Lung (tissue), 12 donors: Measurements from ENCODE around the gene ABHD10. TPM values are rescaled to one million over a fixed set of nuclear protein-coding genes. Genes with fewer than 3 reads are reported as not detected.

Experiments used
- ATAC-seq: fragments of 200-7000 bp; cut with Tn5 transposase; one replicate; pipeline ENCODE4 v1.9.1; 2020; ENCODE audit warnings: moderate number of reproducible peaks; ENCODE audit not compliant: insufficient read depth, low FRiP score
- DNase-seq, 3 donors: peaks; one replicate each; pipeline ENCODE4 v3.0.0-alpha.2; 2013 to 2017
- H3K27ac ChIP-seq, 2 donors: one replicate each; pipeline ENCODE4 v1.5.1; 2013; ENCODE audit warnings: mild to moderate bottlenecking in 2 of 2, moderate library complexity in 2 of 2, control low read depth in 1 of 2, inconsistent platforms in 1 of 2, low read depth in 1 of 2, low read length in 1 of 2
- H3K27me3 ChIP-seq, 3 donors: one replicate each; pipeline ENCODE4 v1.5.1; 2013; ENCODE audit warnings: low read length in 2 of 3; ENCODE audit not compliant: control insufficient read depth in 3 of 3, insufficient read depth in 3 of 3
- H3K36me3 ChIP-seq, 4 donors: one replicate each; pipeline ENCODE4 v1.5.1; 2013; ENCODE audit warnings: low read length in 4 of 4, mild to moderate bottlenecking in 1 of 4, moderate library complexity in 1 of 4; ENCODE audit not compliant: control insufficient read depth in 4 of 4, insufficient read depth in 4 of 4
- H3K4me1 ChIP-seq, 5 donors: one replicate each; pipeline ENCODE4 v1.5.1; 2013; ENCODE audit warnings: low read length in 5 of 5, mild to moderate bottlenecking in 2 of 5, moderate library complexity in 1 of 5; ENCODE audit not compliant: control insufficient read depth in 5 of 5, insufficient read depth in 5 of 5
- H3K4me3 ChIP-seq: one replicate; pipeline ENCODE4 v1.5.1; 2013; ENCODE audit warnings: mild to moderate bottlenecking, control low read depth, moderate library complexity
- H3K9ac ChIP-seq, 2 donors: one replicate each; pipeline ENCODE4 v1.5.1; 2013; ENCODE audit warnings: low read length in 2 of 2, control low read depth in 1 of 2; ENCODE audit not compliant: insufficient read depth in 1 of 2
- H3K9me3 ChIP-seq, 4 donors: one replicate each; pipeline ENCODE4 v1.5.1; 2013; ENCODE audit warnings: low read length in 3 of 4, mild to moderate bottlenecking in 1 of 4, moderate library complexity in 1 of 4; ENCODE audit not compliant: control insufficient read depth in 4 of 4, insufficient read depth in 3 of 4
- WGBS, 2 donors: extraction: QIAGEN DNeasy Blood & Tissue Kit; methylation state at CpG; one replicate each; pipeline ENCODE4 v1.1.7; 2013; 5-methylcytosine and 5-hydroxymethylcytosine counted together
- polyA plus RNA-seq, 2 donors: library from polyadenylated mRNA; stranded (reverse); fragments of 200-250 nt; gene quantifications; one replicate each; pipeline ENCODE4 v1.2.1, GENCODE V29; 2013
- total RNA-seq, 2 donors: library from RNA; depleted of rRNA in 1 of 2; stranded (reverse); fragments of >200 nt in 1 of 2; gene quantifications; one replicate each; pipeline ENCODE4 v1.2.1, GENCODE V29; 2014 to 2021
- TF ChIP-seq, protein P1 (sequence below): IDR thresholded peaks from 2 replicates; pipeline ENCODE4 v1.5.1; 2012; ENCODE audit warnings: mild to moderate bottlenecking; ENCODE audit errors: control extremely low read depth, extremely low read depth
- donor health status: control.
- donor health status: control.
- donor health status: Bipolar disorder and iron deficiency.
- donor health status: healthy.
- donor health status: DM: yes; HTN: yes; CAD: no.

ABHD10 gene
- total and polyA plus RNA-seq, 4 donors = 10.6 to 52.1 (median 23.0) TPM

DNA sequence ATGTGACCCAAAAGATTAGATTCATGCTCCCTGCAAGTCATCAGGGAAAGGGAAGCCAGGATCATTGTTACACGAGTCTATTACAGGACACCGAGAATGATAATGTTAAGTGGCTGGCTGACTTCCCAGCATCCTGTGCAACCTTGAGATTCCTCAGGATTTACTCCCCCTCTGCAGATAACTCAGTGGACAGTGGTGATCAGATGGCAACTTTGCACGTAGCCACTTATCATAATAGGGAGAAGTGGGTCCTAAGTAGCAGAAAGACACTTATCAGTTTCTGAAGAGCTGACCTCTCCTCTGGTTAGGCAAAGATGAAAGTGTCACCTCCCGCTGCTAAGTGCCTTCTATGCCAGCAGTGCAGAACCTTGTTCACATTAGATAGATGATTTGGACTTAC, 49.0 kb downstream of the ABHD10 start:
- no peak for DNase-seq
- Histone ChIP-seq H3K4me3 (no peak overlapping the region), H3K4me1 (no peaks in the 10 kb centered on the region), H3K36me3 (no peaks in the 10 kb centered on the region), H3K27ac (no peak overlapping the region), H3K9ac (no peak overlapping the region), H3K9me3 (no peaks in the 10 kb centered on the region), H3K27me3 (no peaks in the 10 kb centered on the region)
- TF ChIP-seq, protein P1, sequence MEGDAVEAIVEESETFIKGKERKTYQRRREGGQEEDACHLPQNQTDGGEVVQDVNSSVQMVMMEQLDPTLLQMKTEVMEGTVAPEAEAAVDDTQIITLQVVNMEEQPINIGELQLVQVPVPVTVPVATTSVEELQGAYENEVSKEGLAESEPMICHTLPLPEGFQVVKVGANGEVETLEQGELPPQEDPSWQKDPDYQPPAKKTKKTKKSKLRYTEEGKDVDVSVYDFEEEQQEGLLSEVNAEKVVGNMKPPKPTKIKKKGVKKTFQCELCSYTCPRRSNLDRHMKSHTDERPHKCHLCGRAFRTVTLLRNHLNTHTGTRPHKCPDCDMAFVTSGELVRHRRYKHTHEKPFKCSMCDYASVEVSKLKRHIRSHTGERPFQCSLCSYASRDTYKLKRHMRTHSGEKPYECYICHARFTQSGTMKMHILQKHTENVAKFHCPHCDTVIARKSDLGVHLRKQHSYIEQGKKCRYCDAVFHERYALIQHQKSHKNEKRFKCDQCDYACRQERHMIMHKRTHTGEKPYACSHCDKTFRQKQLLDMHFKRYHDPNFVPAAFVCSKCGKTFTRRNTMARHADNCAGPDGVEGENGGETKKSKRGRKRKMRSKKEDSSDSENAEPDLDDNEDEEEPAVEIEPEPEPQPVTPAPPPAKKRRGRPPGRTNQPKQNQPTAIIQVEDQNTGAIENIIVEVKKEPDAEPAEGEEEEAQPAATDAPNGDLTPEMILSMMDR = no peak
- 55 to 82% methylated on average over 4 of the region's 4 CpGs for WGBS, 2 donors
- no peak for ATAC-seq

DNA sequence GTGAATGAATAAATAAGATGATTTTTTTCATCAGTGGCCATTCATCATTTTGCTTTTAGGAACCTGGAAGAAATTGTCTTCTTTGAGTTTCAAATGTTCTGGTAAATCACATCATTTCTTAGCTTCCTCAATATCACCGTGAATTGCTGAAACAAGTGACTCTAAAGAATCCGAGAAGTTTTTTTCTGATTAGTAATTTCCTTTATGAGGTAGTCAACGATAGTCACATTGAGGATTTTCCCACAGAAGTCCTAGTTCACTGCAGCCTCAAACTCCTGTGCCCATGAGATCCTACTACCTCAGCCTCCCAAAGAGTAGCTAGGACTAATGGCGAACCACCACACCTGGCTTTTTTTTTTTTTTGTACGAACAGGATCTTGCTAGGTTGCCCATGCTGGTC, 52.1 kb downstream of the ABHD10 start:
- 92 to 95% methylated on average over 5 of the region's 5 CpGs for WGBS, 2 donors
- no peaks in the 10 kb centered on the region for H3K9me3 ChIP-seq
- ATAC-seq (no peak), DNase-seq (no peak)
- H3K4me1 ChIP-seq = no peaks in the 10 kb centered on the region
- no peaks in the 10 kb centered on the region for H3K36me3 ChIP-seq
- TF ChIP-seq, protein P1 = no peak
- no peaks in the 10 kb centered on the region for H3K27me3 ChIP-seq
- H3K9ac ChIP-seq = no peak overlapping the region
- H3K27ac ChIP-seq = no peak overlapping the region
- no peak overlapping the region for H3K4me3 ChIP-seq

DNA sequence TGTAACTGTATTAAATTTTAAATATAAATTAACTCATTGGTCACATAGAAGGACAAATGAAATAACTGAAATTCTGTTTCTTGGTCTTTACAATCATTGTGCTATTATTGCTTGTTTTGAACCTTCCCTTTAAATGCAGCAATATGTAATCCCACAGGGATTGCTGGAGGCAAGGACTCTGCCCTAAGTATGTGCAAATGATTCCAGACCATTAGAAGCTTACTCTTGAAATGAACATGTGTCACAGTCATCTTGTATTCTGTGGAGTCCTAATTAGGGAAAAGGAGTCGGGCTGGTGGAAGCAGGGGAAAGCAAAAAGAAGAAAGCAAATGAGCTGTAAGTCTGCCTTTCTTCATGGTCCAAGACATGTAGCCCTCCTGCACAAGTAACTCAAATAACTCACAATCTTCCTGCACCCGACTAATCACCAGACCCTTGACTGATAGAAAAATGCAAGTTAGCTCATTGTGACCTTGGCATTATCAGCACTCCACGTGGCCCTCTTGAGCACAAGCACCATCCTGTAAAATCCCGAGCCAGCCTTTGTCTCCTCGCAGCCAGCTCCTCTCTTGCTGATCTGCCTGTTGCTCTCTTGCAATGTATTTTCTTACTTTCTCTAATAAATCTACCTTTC, 53.4 kb downstream of the ABHD10 start:
- Histone ChIP-seq H3K4me3 (no peak overlapping the region), H3K9me3 (no peaks in the 10 kb centered on the region), H3K27ac (no peak overlapping the region), H3K9ac (no peak overlapping the region), H3K27me3 (no peaks in the 10 kb centered on the region), H3K4me1 (no peaks in the 10 kb centered on the region), H3K36me3 (no peaks in the 10 kb centered on the region)
- DNase-seq = no peak
- TF ChIP-seq, protein P1 = no peak
- 56 to 82% methylated on average over 5 of the region's 5 CpGs for WGBS, 2 donors
- ATAC-seq = no peak

DNA sequence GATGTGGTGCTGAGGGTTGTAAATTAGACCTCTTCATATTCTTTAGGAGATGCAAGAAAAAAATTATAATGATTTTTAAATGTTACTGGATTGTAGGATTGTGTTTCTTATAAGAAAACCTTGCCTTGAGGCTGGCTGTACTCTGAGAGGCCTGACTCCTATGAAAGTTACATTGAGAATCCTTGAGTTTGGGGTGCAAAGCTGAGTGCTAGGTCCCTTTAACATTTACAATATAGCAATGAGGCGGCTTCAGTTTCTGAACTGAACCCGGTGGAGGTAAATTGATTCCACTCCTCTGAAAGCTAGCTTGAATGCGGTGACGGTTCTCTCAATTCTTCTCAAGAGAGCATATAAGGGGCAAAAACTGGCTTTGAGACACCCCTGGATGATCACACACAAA, 55.6 kb downstream of the ABHD10 start, which contains the start of gene TMPRSS7:
TSS of gene TMPRSS7 (plus strand) at position 301 of the 400 bp plus-strand sequence. CDS start 110 bp downstream, outside the sequence.
- Histone ChIP-seq H3K27me3 (no peaks in the 10 kb centered on the region), H3K36me3 (no peaks in the 10 kb centered on the region), H3K4me1 (no peaks in the 10 kb centered on the region), H3K27ac (no peak within 1 kb of the TSS), H3K9me3 (no peaks in the 10 kb centered on the region), H3K4me3 (no peak within 1 kb of the TSS), H3K9ac (no peak within 1 kb of the TSS)
- TF ChIP-seq, protein P1 = no peak
- DNase-seq (no peak), ATAC-seq (no peak)
- WGBS, 2 donors = 98% methylated on average over 4 of the region's 4 CpGs
